Rectal smooth muscle tissue (tissue), 1 donor: ENCODE data around the gene UNCX.

Experiments
- H3K27ac ChIP-seq: one replicate; pipeline ENCODE4 v1.7.0; 2013; ENCODE audit warnings: low read depth, low read length, inconsistent platforms
- H3K27me3 ChIP-seq: one replicate; pipeline ENCODE4 v1.7.0; 2013; ENCODE audit warnings: low read length; ENCODE audit not compliant: control insufficient read depth, insufficient read depth
- H3K36me3 ChIP-seq: one replicate; pipeline ENCODE4 v1.7.0; 2013; ENCODE audit warnings: low read length; ENCODE audit not compliant: control insufficient read depth, insufficient read depth
- H3K4me1 ChIP-seq: one replicate; pipeline ENCODE4 v1.7.0; 2013; ENCODE audit warnings: low read length; ENCODE audit not compliant: control insufficient read depth, insufficient read depth
- H3K4me3 ChIP-seq: one replicate; pipeline ENCODE4 v1.7.0; 2013; ENCODE audit warnings: low read length
- H3K9ac ChIP-seq: one replicate; pipeline ENCODE4 v1.7.0; 2013; ENCODE audit warnings: low read length

UNCX gene

GRCh38 chr7:1220977-1221745 lies 11.5 kb upstream of the UNCX start:
- Histone ChIP-seq H3K27me3 (peaks cover 18% of the 10 kb centered on the region), H3K27ac (no peak overlapping the region), H3K4me1 (no peaks in the 10 kb centered on the region), H3K36me3 (no peaks in the 10 kb centered on the region), H3K9ac (no peak overlapping the region), H3K4me3 (no peak overlapping the region)

GRCh38 chr7:1223196-1223981 lies 9.3 kb upstream of the UNCX start:
- no peaks in the 10 kb centered on the region for H3K4me1 ChIP-seq
- no peaks in the 10 kb centered on the region for H3K36me3 ChIP-seq
- no peak overlapping the region for H3K9ac ChIP-seq
- H3K4me3 ChIP-seq, result no peak overlapping the region
- no peak overlapping the region for H3K27ac ChIP-seq
- peaks cover 37% of the 10 kb centered on the region for H3K27me3 ChIP-seq

DNA sequence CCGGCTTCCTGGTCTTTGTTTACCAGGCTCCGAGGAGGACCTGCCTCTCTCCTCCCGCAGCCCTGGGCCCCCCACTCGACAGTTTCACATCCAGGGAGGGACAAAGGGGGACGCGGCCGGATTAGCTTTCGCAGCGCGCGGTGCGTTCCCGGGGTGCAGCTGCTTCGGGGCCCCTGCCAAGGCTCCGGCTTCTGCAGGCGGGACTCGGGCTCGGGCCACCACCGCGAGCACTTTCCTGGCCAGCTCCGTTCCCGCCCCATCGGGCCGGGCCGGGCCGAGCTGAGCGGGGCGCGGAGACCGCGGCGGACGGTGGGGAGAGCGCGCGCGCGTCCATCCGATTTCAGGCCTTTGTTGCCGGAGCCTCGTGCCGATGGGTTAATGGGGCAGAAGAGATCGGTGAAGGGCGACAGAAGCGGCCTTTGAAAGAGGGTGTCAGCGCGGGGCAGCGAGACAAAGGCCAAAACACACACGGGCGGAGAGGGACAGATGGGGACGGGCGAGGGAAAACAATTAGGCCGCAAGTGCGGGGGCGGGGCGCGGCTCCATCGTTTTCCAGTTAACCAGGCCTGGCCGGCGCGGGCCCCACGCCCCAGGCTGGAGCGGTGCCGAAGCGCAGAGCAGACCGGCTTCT lies 8.5 kb upstream of the UNCX start:
- Histone ChIP-seq H3K27me3 (peaks cover 39% of the 10 kb centered on the region), H3K4me1 (no peaks in the 10 kb centered on the region), H3K4me3 (peak overlapping the region; percentile 27)

GRCh38 chr7:1225030-1225429 lies 7.6 kb upstream of the UNCX start:
- Histone ChIP-seq H3K36me3 (no peaks in the 10 kb centered on the region), H3K27me3 (peaks cover 39% of the 10 kb centered on the region), H3K4me1 (no peaks in the 10 kb centered on the region), H3K9ac (no peak overlapping the region), H3K4me3 (no peak overlapping the region), H3K27ac (no peak overlapping the region)

More for the DNA sequence above, 8.5 kb upstream of the UNCX start:
- Histone ChIP-seq H3K36me3 (no peaks in the 10 kb centered on the region), H3K9ac (no peak overlapping the region), H3K27ac (no peak overlapping the region)

DNA sequence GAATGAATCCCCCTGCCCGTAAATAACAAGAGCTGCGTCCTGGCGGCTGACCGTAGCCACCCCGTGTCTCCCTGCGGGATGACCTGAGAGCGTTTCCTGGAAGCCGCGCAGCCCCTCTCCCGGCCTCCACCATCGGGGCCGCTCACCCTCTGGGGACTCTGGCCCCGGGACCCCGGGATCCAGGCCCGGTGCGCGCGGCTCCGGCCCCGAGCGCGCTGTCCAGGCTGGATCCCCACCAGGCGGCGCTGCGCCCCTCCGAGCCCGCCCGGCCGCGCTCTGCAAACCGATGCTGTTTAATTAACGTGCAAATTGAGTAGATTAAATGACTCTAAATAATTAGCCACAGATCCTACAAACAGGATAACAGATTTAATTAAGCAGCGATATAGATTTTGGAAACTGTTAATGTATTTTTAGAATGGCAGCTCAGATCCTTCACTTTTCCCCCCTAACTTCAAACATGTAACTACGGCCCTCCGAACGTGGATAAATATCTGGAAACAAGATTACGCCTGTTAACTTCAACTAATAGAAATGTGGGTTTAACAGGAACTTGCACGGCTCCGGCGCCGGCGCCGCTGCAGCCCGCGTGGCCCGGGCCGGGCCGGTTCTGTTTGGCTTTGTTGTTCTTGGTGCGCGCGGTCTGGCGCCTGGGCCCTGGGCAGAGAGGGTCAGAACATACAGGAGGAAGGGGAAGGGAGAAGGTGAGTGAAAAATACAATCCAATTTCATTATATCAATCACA lies 7.1 kb upstream of the UNCX start:
- Histone ChIP-seq H3K27ac (no peak overlapping the region), H3K27me3 (peaks cover 39% of the 10 kb centered on the region), H3K36me3 (no peaks in the 10 kb centered on the region), H3K4me1 (no peaks in the 10 kb centered on the region), H3K4me3 (no peak overlapping the region), H3K9ac (no peak overlapping the region)

DNA sequence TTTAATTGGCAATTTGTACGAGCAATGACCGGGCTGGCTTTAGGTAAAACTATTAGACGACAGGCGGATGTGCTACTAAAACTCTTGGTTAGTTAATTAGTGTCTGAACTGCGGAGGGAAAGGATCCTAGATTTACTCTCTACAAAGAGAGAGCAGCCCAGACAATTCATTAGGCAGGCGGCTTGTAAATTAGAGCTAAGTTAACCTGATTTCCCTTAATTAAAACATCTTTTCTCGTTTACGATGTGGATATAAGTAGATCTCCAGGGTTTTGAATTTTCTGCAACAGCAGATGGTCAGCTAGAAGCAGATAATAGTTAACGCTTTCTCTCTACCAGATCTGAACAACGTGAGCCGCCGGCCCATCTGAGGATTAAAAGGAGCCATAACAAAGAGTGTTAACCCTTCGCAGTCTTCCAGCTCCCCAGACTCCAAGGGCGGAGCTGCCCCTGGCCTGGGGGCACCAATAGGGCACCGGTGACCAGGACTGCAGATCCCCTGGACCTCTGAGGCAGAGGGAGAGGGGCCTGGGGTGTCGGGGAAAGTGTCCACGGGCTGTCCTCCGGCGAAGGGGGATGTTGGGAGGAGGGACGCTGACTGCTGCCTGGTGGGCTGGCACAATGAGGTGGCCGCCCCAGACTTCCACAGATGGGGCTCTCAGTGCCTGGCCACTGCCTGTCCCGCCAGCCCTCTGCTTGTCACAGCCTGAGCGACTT lies 6.3 kb upstream of the UNCX start:
- H3K9ac ChIP-seq, result no peak overlapping the region
- H3K4me3 ChIP-seq, result no peak overlapping the region
- no peaks in the 10 kb centered on the region for H3K4me1 ChIP-seq
- no peak overlapping the region for H3K27ac ChIP-seq
- no peaks in the 10 kb centered on the region for H3K36me3 ChIP-seq
- peaks cover 45% of the 10 kb centered on the region for H3K27me3 ChIP-seq

GRCh38 chr7:1227071-1227804 lies 5.4 kb upstream of the UNCX start:
- Histone ChIP-seq H3K27me3 (peaks cover 54% of the 10 kb centered on the region), H3K27ac (no peak overlapping the region), H3K4me3 (no peak overlapping the region), H3K4me1 (no peaks in the 10 kb centered on the region), H3K36me3 (no peaks in the 10 kb centered on the region), H3K9ac (no peak overlapping the region)

GRCh38 chr7:1227814-1228544 lies 4.7 kb upstream of the UNCX start:
- no peak overlapping the region for H3K4me3 ChIP-seq
- H3K36me3 ChIP-seq, result no peaks in the 10 kb centered on the region
- H3K27me3 ChIP-seq, result peaks cover 55% of the 10 kb centered on the region
- no peak overlapping the region for H3K27ac ChIP-seq
- H3K4me1 ChIP-seq, result no peaks in the 10 kb centered on the region
- no peak overlapping the region for H3K9ac ChIP-seq

DNA sequence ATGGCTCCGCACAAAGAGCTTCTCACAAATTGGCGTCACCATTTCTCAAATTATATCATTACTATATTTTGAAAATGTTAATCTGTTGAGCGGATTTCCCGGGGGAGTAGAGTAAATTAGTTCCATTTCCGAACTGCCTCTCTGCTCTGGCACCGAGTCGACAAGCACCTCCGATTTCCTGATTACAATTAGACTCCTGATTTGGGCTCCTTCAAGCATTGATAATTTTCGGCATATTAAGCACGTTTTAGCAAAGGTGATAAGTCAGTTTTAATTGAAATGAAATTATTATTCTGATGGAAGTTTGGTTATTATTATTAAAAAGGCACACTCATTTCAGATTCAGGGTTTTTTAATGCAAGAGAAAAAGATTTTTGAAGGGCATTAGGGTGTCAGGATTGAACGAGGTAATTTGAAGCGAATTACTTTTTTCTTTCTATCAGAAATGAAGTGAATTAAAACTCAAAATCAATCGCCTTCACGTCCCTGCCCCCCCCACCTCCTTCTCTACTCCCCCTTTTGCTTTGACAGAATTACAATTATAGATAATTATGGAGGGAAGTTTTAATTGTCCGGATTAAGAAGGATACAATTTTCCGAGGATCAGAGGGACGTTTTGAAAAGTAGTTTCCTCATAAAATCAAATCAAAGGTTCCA lies 4.0 kb upstream of the UNCX start:
- no peaks in the 10 kb centered on the region for H3K36me3 ChIP-seq
- H3K9ac ChIP-seq, result no peak overlapping the region
- no peaks in the 10 kb centered on the region for H3K4me1 ChIP-seq
- H3K27ac ChIP-seq, result no peak overlapping the region
- H3K4me3 ChIP-seq, result no peak overlapping the region
- H3K27me3 ChIP-seq, result peaks cover 53% of the 10 kb centered on the region

DNA sequence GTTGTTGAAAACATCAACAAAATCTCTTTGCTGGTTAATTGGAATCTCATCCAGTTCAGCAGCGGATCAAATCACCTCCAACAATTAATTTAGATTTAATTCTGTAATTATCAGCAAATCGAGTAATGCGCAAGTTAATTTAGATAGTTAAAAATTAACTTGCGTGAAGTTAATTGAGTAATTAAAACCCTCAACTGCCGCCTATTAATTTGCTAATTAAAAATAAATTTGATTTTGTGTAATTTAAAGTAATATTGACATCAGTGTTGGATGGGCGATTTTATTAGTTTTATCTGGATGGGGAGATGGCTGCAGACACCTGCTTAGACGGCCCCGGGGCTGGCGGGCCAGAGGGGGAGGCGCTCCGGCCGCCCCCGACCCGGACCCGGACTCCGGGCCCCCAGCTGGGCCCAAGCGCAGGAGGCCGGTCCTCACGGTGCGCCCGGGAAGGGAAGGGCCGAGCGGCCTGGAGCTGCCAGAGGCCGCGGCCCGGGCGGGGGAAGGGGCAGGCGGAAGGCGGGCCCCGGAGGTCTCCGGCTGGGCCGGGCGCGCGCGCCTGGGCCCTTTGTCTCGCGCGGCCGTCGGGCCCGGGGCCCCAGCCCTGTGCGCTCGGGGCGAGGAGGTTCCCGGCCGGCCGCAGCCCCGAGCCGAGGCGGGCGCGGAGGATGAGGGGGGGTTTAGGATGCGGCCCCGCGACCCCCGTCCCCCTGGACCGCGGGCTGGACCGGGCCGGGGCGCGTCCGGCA lies 3.3 kb upstream of the UNCX start:
- H3K27me3 ChIP-seq, result peaks cover 54% of the 10 kb centered on the region
- no peaks in the 10 kb centered on the region for H3K36me3 ChIP-seq
- H3K4me3 ChIP-seq, result no peak overlapping the region
- H3K27ac ChIP-seq, result no peak overlapping the region
- H3K9ac ChIP-seq, result no peak overlapping the region
- no peaks in the 10 kb centered on the region for H3K4me1 ChIP-seq
